H1 (cell line): ENCODE measurements around the gene ARRB1. TPM values are rescaled to one million over a fixed set of nuclear protein-coding genes. Genes with fewer than 3 reads are reported as not detected.

Experiments
- CTCF ChIA-PET: fragments of 300-600 bp; sonication (Branson Sonifier 250); formaldehyde crosslinking; loops from one replicate; lab custom pipeline; 2021; ENCODE audit not compliant: partially characterized antibody; lab: Charles Lee
- POLR2A ChIA-PET: fragments of 300-600 bp; sonication (Branson Sonifier 250); formaldehyde crosslinking; loops from one replicate; lab custom pipeline; 2021; ENCODE audit warnings: inconsistent platforms; ENCODE audit not compliant: partially characterized antibody; lab: Charles Lee
- DNase-seq, 2 experiments: peaks; one replicate each; pipeline versions ENCODE4 v3.0.0 to v3.0.0-alpha.2; 2010 to 2022; ENCODE audit warnings: low spot score in 2 of 2, low read depth in 1 of 2, mixed read lengths in 1 of 2
- FAIRE-seq: peaks from 2 replicates; lab custom pipeline; 2011; peaks lifted over from hg19 to GRCh38; lab: Jason Lieb, UNC
- H2AFZ ChIP-seq: 2 replicates; pipeline ENCODE4 v1.8.1; 2012; ENCODE audit warnings: low read length, inconsistent platforms
- H2AK5ac ChIP-seq: 2 replicates; pipeline ENCODE4 v1.6.1; 2013; ENCODE audit warnings: low read depth, low read length
- H2BK120ac ChIP-seq: replicated peaks from 2 replicates; pipeline ENCODE3; 2013; ENCODE audit warnings: low read depth, low read length, inconsistent platforms
- H2BK12ac ChIP-seq: 2 replicates; pipeline ENCODE4 v1.6.1; 2013; ENCODE audit warnings: low read depth, low read length
- H2BK15ac ChIP-seq: 2 replicates; pipeline ENCODE4 v1.6.1; 2013; ENCODE audit warnings: low read length
- H2BK20ac ChIP-seq: 2 replicates; pipeline ENCODE4 v1.6.1; 2013; ENCODE audit warnings: low read length
- H2BK5ac ChIP-seq: 2 replicates; pipeline ENCODE4 v1.6.1; 2013; ENCODE audit warnings: low read depth, low read length
- H3K14ac ChIP-seq: 2 replicates; pipeline ENCODE4 v1.6.1; 2013; ENCODE audit warnings: inconsistent platforms; ENCODE audit not compliant: insufficient read length
- H3K18ac ChIP-seq: 2 replicates; pipeline ENCODE4 v1.6.1; 2013; ENCODE audit warnings: low read length; ENCODE audit errors: extremely low read depth
- H3K23ac ChIP-seq: 2 replicates; pipeline ENCODE4 v1.6.1; 2013; ENCODE audit warnings: inconsistent platforms; ENCODE audit not compliant: insufficient read length
- H3K23me2 ChIP-seq: 2 replicates; pipeline ENCODE4 v1.6.1; 2013; ENCODE audit warnings: low read depth, low read length
- H3K27ac ChIP-seq: 2 replicates; pipeline ENCODE4 v1.6.1; 2011; ENCODE audit warnings: low read depth, low read length, inconsistent platforms
- H3K27me3 ChIP-seq, 4 experiments: replicated peaks in 1 of 4; 1 replicate in 1 of 4; 2 replicates in 3 of 4; pipeline versions ENCODE4 v1.6.1 to v1.8.1; 2011 to 2013; ENCODE audit warnings: low read length in 3 of 4, mild to moderate bottlenecking in 3 of 4, inconsistent platforms in 2 of 4, mixed read lengths in 2 of 4, moderate library complexity in 1 of 4; ENCODE audit not compliant: control insufficient read depth in 3 of 4, insufficient read depth in 3 of 4; ENCODE audit errors: extremely low read depth in 1 of 4
- H3K36me3 ChIP-seq, 4 experiments: 2 replicates each; pipeline versions ENCODE4 v1.6.1 to v1.8.1; 2011 to 2013; ENCODE audit warnings: mild to moderate bottlenecking in 4 of 4, low read length in 3 of 4, moderate library complexity in 2 of 4, control low read depth in 1 of 4, inconsistent platforms in 1 of 4; ENCODE audit not compliant: insufficient read depth in 4 of 4, control insufficient read depth in 2 of 4
- H3K4ac ChIP-seq: replicated peaks from 2 replicates; pipeline ENCODE3; 2013; ENCODE audit warnings: low read length, low read depth, mixed read lengths, inconsistent platforms; ENCODE audit not compliant: insufficient read length
- H3K4me1 ChIP-seq, 4 experiments: replicated peaks in 1 of 4; 1 replicate in 1 of 4; 2 replicates in 3 of 4; pipeline versions ENCODE4 v1.6.1 to v1.8.1; 2011 to 2013; ENCODE audit warnings: low read length in 3 of 4, inconsistent platforms in 2 of 4, mixed read lengths in 1 of 4; ENCODE audit not compliant: insufficient read depth in 4 of 4, control insufficient read depth in 3 of 4
- H3K4me2 ChIP-seq, 2 experiments: 2 replicates each; pipeline versions ENCODE4 v1.6.1 to v1.8.1; 2011 to 2013; ENCODE audit warnings: low read depth in 2 of 2, low read length in 2 of 2, control low read depth in 1 of 2, inconsistent platforms in 1 of 2, mild to moderate bottlenecking in 1 of 2; ENCODE audit not compliant: insufficient read depth in 1 of 2
- H3K4me3 ChIP-seq, 4 experiments: fragments of 200-600, 300-600 bp in 1 of 4; sonication (generic), shearing (Covaris generic), sonication (Bioruptor Twin) in 1 of 4; 2 replicates each; pipeline versions ENCODE4 v1.5.1 to v1.8.1; 2011 to 2016; ENCODE audit warnings: low read length in 4 of 4, low read depth in 3 of 4, control low read depth in 2 of 4, inconsistent platforms in 2 of 4, mild to moderate bottlenecking in 2 of 4, mixed read lengths in 1 of 4, moderate library complexity in 1 of 4; ENCODE audit not compliant: insufficient read depth in 2 of 4; ENCODE audit errors: extremely low read depth in 1 of 4
- H3K56ac ChIP-seq: replicated peaks from 2 replicates; pipeline ENCODE3; 2013; ENCODE audit warnings: low read depth, mild to moderate bottlenecking, mixed read lengths, low read length, inconsistent platforms; ENCODE audit not compliant: insufficient read length
- H3K79me1 ChIP-seq: 2 replicates; pipeline ENCODE4 v1.6.1; 2013; ENCODE audit warnings: low read depth, low read length, control low read depth
- H3K79me2 ChIP-seq, 2 experiments: 2 replicates each; pipeline versions ENCODE4 v1.6.1 to v1.8.1; 2012 to 2013; ENCODE audit warnings: low read length in 2 of 2, mild to moderate bottlenecking in 2 of 2, inconsistent platforms in 1 of 2; ENCODE audit not compliant: insufficient read depth in 2 of 2, control insufficient read depth in 1 of 2
- H3K9ac ChIP-seq, 4 experiments: replicated peaks in 1 of 4; 1 replicate in 1 of 4; 2 replicates in 3 of 4; pipeline versions ENCODE4 v1.6.1 to v1.8.1; 2011 to 2013; ENCODE audit warnings: low read depth in 3 of 4, low read length in 3 of 4, control low read depth in 2 of 4, mild to moderate bottlenecking in 2 of 4, moderate library complexity in 2 of 4, inconsistent platforms in 1 of 4; ENCODE audit errors: extremely low read depth in 1 of 4
- H3K9me3 ChIP-seq, 2 experiments: 2 replicates each; pipeline versions ENCODE4 v1.6.1 to v1.8.1; 2012 to 2013; ENCODE audit warnings: mild to moderate bottlenecking in 2 of 2, moderate library complexity in 2 of 2, control low read depth in 1 of 2, inconsistent platforms in 1 of 2, low read depth in 1 of 2, low read length in 1 of 2, mixed read lengths in 1 of 2; ENCODE audit not compliant: insufficient read depth in 2 of 2
- H4K20me1 ChIP-seq, 2 experiments: replicated peaks in 1 of 2; 2 replicates each; pipeline versions ENCODE3 to v1.8.1; 2011 to 2013; ENCODE audit warnings: inconsistent platforms in 2 of 2, low read length in 2 of 2, mild to moderate bottlenecking in 1 of 2; ENCODE audit not compliant: insufficient read depth in 2 of 2, control insufficient read depth in 1 of 2
- H4K5ac ChIP-seq: 2 replicates; pipeline ENCODE4 v1.6.1; 2013; ENCODE audit warnings: low read length, low read depth, mixed read lengths, inconsistent platforms; ENCODE audit not compliant: insufficient read length
- H4K8ac ChIP-seq: 2 replicates; pipeline ENCODE4 v1.8.0; 2013; ENCODE audit warnings: mild to moderate bottlenecking, moderate library complexity, low read length, inconsistent platforms; ENCODE audit not compliant: insufficient read depth; ENCODE audit errors: extremely low read depth
- H4K91ac ChIP-seq: replicated peaks from 2 replicates; pipeline ENCODE3; 2013; ENCODE audit warnings: low read length, mixed read lengths, inconsistent platforms; ENCODE audit not compliant: insufficient read length
- CEBPB ChIP-seq: IDR thresholded peaks from 2 replicates; pipeline ENCODE4 v1.6.1; 2012; ENCODE audit warnings: low read depth, low read length
- CHD1 ChIP-seq: IDR thresholded peaks from 2 replicates; pipeline ENCODE4 v1.6.1; 2012; ENCODE audit warnings: low read depth, low read length, improper control_type of control experiment
- CREB1 ChIP-seq: IDR thresholded peaks from 2 replicates; pipeline ENCODE4 v1.6.1; 2012; ENCODE audit warnings: inconsistent platforms
- HDAC6 ChIP-seq: IDR thresholded peaks from one replicate; pipeline ENCODE4 v1.7.1; 2012; ENCODE audit warnings: low read depth, mild to moderate bottlenecking, inconsistent platforms, low read length, moderate library complexity
- KDM4A ChIP-seq: IDR thresholded peaks from one replicate; pipeline ENCODE4 v1.7.1; 2012; ENCODE audit warnings: low read depth, mild to moderate bottlenecking, moderate library complexity, low read length, inconsistent platforms; ENCODE audit not compliant: severe bottlenecking
- KDM5A ChIP-seq: fragments of 200-600 bp; IDR thresholded peaks from 2 replicates; pipeline ENCODE4 v1.7.1; 2012; ENCODE audit warnings: mild to moderate bottlenecking, low read length, inconsistent platforms, mixed read lengths
- MAX ChIP-seq: IDR thresholded peaks from 2 replicates; pipeline ENCODE4 v1.6.1; 2012; ENCODE audit warnings: inconsistent platforms
- POLR2A ChIP-seq, 2 experiments: IDR thresholded peaks; 1 replicate in 1 of 2; 2 replicates in 1 of 2; pipeline ENCODE4 v1.6.1; 2011; ENCODE audit warnings: low read depth in 2 of 2, low read length in 2 of 2, mild to moderate bottlenecking in 2 of 2; ENCODE audit errors: control extremely low read depth in 1 of 2
- RNF2 ChIP-seq: fragments of 200-900, 300-1000 bp; sonication (generic); IDR thresholded peaks from 2 replicates; pipeline ENCODE4 v1.7.1; 2016; ENCODE audit warnings: borderline replicate concordance, low read depth, mild to moderate bottlenecking, antibody characterized with exemption, low read length; ENCODE audit not compliant: poor library complexity, severe bottlenecking; ENCODE audit errors: missing control alignments
- SIX5 ChIP-seq: IDR thresholded peaks from 2 replicates; pipeline ENCODE4 v1.6.1; 2011; ENCODE audit warnings: mild to moderate bottlenecking, low read depth, low read length
- TAF7 ChIP-seq: optimal IDR thresholded peaks from 2 replicates; pipeline ENCODE3; 2011; ENCODE audit warnings: low read depth, mild to moderate bottlenecking, inconsistent platforms, low read length, moderate library complexity, borderline replicate concordance
- TEAD4 ChIP-seq: IDR thresholded peaks from 2 replicates; pipeline ENCODE4 v1.6.1; 2012; ENCODE audit warnings: low read depth, low read length, inconsistent platforms, mixed read lengths
- YY1 ChIP-seq: IDR thresholded peaks from 2 replicates; pipeline ENCODE4 v1.6.1; 2011; ENCODE audit warnings: low read depth, mild to moderate bottlenecking, low read length
- WGBS, 2 experiments: shearing (Covaris generic) in 1 of 2; methylation state at CpG; one replicate each; pipeline versions ENCODE4 v1.1.6 to v1.1.7; 2013 to 2015; ENCODE audit warnings: low lambda C conversion rate in 2 of 2, mixed read lengths in 2 of 2, inconsistent platforms in 1 of 2, low coverage in 1 of 2, missing lambda C conversion rate in 1 of 2; ENCODE audit not compliant: insufficient replicate concordance in 2 of 2, insufficient coverage in 1 of 2, insufficient read length in 1 of 2; ENCODE audit errors: extremely low coverage in 1 of 2, missing lambda C conversion rate in 1 of 2; 5-methylcytosine and 5-hydroxymethylcytosine counted together
- polyA plus RNA-seq, 7 experiments: library from polyadenylated mRNA; depleted of rRNA in 3 of 7; stranded (reverse) in 5 of 7; unstranded in 2 of 7; fragments of >200 nt in 5 of 7; fragments of 200-250 nt in 2 of 7; gene quantifications; 1 replicate in 5 of 7; 2 replicates in 1 of 7; 4 replicates in 1 of 7; pipeline versions ENCODE4 v1.2.1 to v1.2.3, GENCODE V29; 2011 to 2013; ENCODE audit warnings: missing spikeins in 2 of 7, mixed read lengths in 2 of 7
- total RNA-seq: library from RNA; stranded (reverse); fragmentation: NEBNext Ultra II Directional; extraction: Animal tissue kit (Norgen Biotek cat#: 25700); gene quantifications from 2 replicates; pipeline ENCODE4 v1.2.1, GENCODE V29; 2021

Gene ARRB1
- total and polyA plus RNA-seq, 2 of the 8 experiments (the other 6 are each of a cell fraction or from before 2014, with no cell fraction given), result 9.4 to 31.8 TPM

- Histone ChIP-seq H3K18ac (no peak overlapping the region), H2AFZ (no peak overlapping the region), H4K8ac (no peak overlapping the region), H2BK20ac (no peak overlapping the region), H3K23me2 (no peaks in the 10 kb centered on the region), H3K14ac (no peak overlapping the region), H4K5ac (no peak overlapping the region), H3K79me2 (no peaks in the 10 kb centered on the region), H3K4me1 (no peaks in the 10 kb centered on the region), H3K4ac (no peak overlapping the region), H3K79me1 (no peaks in the 10 kb centered on the region), H4K91ac (no peak overlapping the region), H3K36me3 (no peaks in the 10 kb centered on the region), H3K9me3 (no peaks in the 10 kb centered on the region), H3K4me2 (no peak overlapping the region), H3K27ac (no peak overlapping the region), H3K4me3 (no peak overlapping the region), H3K27me3 (no peaks in the 10 kb centered on the region), H3K56ac (no peak overlapping the region), H2AK5ac (no peak overlapping the region), H4K20me1 (peaks cover 0 to 2% of the 10 kb centered on the region in 2 experiments), H3K23ac (no peak overlapping the region), H2BK120ac (no peak overlapping the region), H2BK15ac (no peak overlapping the region), H2BK12ac (no peak overlapping the region), H2BK5ac (no peak overlapping the region), H3K9ac (no peak overlapping the region)
- WGBS, 2 experiments, result 92% methylated on average over 6 of the region's 6 CpGs; no CpG with 5 or more reads in 1 of the 2 experiments
- DNase-seq (no peak), FAIRE-seq (no peak)
- CTCF ChIA-PET, result interaction anchor here (0.9 to 6.5 kb wide), 7 partner anchors 9 to 136 kb away, joined by 3 to 62 read pairs (median 4); no protein-coding TSS in a partner anchor
- POLR2A ChIA-PET, result interaction anchor here (1.1 to 1.5 kb wide), 2 partner anchors 13 to 42 kb away, joined by 4 read pairs; no protein-coding TSS in a partner anchor
- no peak for TF ChIP-seq HDAC6
- no peak for TF ChIP-seq MAX
- TF ChIP-seq CHD1, result no peak
- TF ChIP-seq RNF2, result no peak
- no peak for TF ChIP-seq CEBPB
- TF ChIP-seq TAF7, result no peak
- no peak for TF ChIP-seq SIX5
- TF ChIP-seq KDM4A, result no peak
- no peak for TF ChIP-seq YY1
- TF ChIP-seq KDM5A, result no peak
- TF ChIP-seq POLR2A (IDR thresholded peaks at IDR 0.05; ENCODE audit: control extremely low read depth in 1 of 2, low read depth in 2 of 2, low read length in 2 of 2), result no peak
- TF ChIP-seq CREB1, result no peak
- no peak for TF ChIP-seq TEAD4
Measured at GRCh38 chr11:75289511-75289760, 62.0 kb downstream of the ARRB1 start.
